Endodermal cell (in vitro differentiated cells): ENCODE data around the gene DENND4A. TPM values are rescaled to one million over a fixed set of nuclear protein-coding genes. Genes with fewer than 3 reads are reported as not detected.

Experiments used
- DNase-seq: peaks from one replicate; pipeline ENCODE4 v3.0.0-alpha.2; 2017
- H3K27ac ChIP-seq: 2 replicates; pipeline ENCODE4 v1.5.1; 2013; ENCODE audit warnings: mild to moderate bottlenecking, low read depth, low read length, moderate library complexity
- H3K27me3 ChIP-seq: 2 replicates; pipeline ENCODE4 v1.6.1; 2013; ENCODE audit warnings: mild to moderate bottlenecking, low read length, moderate library complexity; ENCODE audit not compliant: insufficient read depth, control insufficient read depth, poor library complexity, severe bottlenecking
- H3K36me3 ChIP-seq: 2 replicates; pipeline ENCODE4 v1.7.0; 2013; ENCODE audit warnings: mild to moderate bottlenecking, low read length, moderate library complexity; ENCODE audit not compliant: control insufficient read depth, insufficient read depth
- H3K4me1 ChIP-seq: one replicate; pipeline ENCODE4 v1.7.0; 2013; ENCODE audit warnings: low read length; ENCODE audit not compliant: control insufficient read depth, insufficient read depth
- H3K4me3 ChIP-seq: 2 replicates; pipeline ENCODE4 v1.5.1; 2013; ENCODE audit warnings: mild to moderate bottlenecking, low read length, moderate library complexity
- H3K9ac ChIP-seq: 2 replicates; pipeline ENCODE4 v1.6.1; 2013; ENCODE audit warnings: mild to moderate bottlenecking, low read length, moderate library complexity; ENCODE audit not compliant: poor library complexity, severe bottlenecking; ENCODE audit errors: extremely low read depth
- H3K9me3 ChIP-seq: 2 replicates; pipeline ENCODE4 v1.6.1; 2013; ENCODE audit warnings: mild to moderate bottlenecking, low read length, moderate library complexity; ENCODE audit not compliant: control insufficient read depth
- H3K27ac Mint-ChIP-seq: 2 replicates; pipeline ENCODE4 v1.8.0; 2020; ENCODE audit warnings: mixed read lengths
- H3K27me3 Mint-ChIP-seq: 2 replicates; pipeline ENCODE4 v1.8.0; 2021; ENCODE audit warnings: mild to moderate bottlenecking, mixed read lengths; ENCODE audit not compliant: insufficient read depth
- H3K36me3 Mint-ChIP-seq: 2 replicates; pipeline ENCODE4 v1.8.0; 2020; ENCODE audit warnings: low read depth, mixed read lengths
- H3K4me1 Mint-ChIP-seq: 2 replicates; pipeline ENCODE4 v1.8.0; 2020; ENCODE audit warnings: mixed read lengths
- H3K4me3 Mint-ChIP-seq: 2 replicates; pipeline ENCODE4 v1.8.0; 2020; ENCODE audit warnings: mild to moderate bottlenecking, moderate library complexity, mixed read lengths
- H3K9me3 Mint-ChIP-seq: 2 replicates; pipeline ENCODE4 v1.8.0; 2020; ENCODE audit warnings: mild to moderate bottlenecking, mixed read lengths
- CTCF ChIP-seq: fragments of 200-600 bp; sonication (generic); conservative IDR thresholded peaks from 2 replicates; pipeline ENCODE4 v1.5.0; 2021; ENCODE audit warnings: antibody characterized with exemption, mild to moderate bottlenecking
- WGBS, 2 experiments: methylation state at CpG; one replicate each; pipeline versions ENCODE4 v1.1.5 to v1.1.7; 2013; ENCODE audit warnings: missing lambda C conversion rate in 2 of 2, mixed read lengths in 1 of 2; ENCODE audit not compliant: insufficient coverage in 1 of 2, insufficient read length in 1 of 2; 5-methylcytosine and 5-hydroxymethylcytosine counted together
- total RNA-seq, 2 donors: library from RNA; stranded (reverse); fragmentation: NEBNext Ultra II Directional in 1 of 2; extraction: Animal tissue kit (Norgen Biotek cat#: 25700) in 1 of 2; gene quantifications; 2 replicates in 1 of 2; 3 replicates in 1 of 2; pipeline ENCODE4 v1.2.1, GENCODE V29; 2021

DENND4A gene
- total RNA-seq, 2 donors from 2014 or later: 7.3 to 9.8 TPM

DNA sequence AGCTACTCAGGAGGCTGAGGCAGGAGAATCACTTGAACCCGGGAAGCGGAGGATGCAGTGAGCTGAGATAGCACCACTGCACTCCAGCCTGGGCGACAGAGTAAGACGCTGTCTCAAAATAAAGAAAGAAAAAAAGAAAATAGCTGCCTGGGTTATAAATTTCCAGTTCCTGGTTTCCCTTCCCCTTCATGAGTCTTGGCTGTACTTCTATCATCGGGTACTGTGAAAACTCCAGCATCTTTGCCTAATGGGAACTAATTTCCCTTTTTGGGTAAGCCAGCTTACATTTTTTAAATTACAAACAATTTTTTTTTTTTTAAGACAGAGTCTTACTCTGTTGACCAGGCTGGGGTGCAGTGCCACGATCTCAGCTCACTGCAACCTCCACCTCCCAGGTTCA lies 15.0 kb downstream of the DENND4A start:
- no peaks in the 10 kb centered on the region for H3K27me3 ChIP-seq
- no peak overlapping the region for H3K4me3 ChIP-seq
- Mint-ChIP-seq H3K27ac (no peak overlapping the region), H3K27me3 (no peaks in the 10 kb centered on the region), H3K9me3 (no peaks in the 10 kb centered on the region), H3K36me3 (no peaks in the 10 kb centered on the region), H3K4me3 (no peak overlapping the region), H3K4me1 (no peaks in the 10 kb centered on the region)
- 92 to 98% methylated on average over 5 to 6 of the region's 6 CpGs for WGBS, 2 experiments
- no peaks in the 10 kb centered on the region for H3K9me3 ChIP-seq
- no peaks in the 10 kb centered on the region for H3K36me3 ChIP-seq
- H3K9ac ChIP-seq: no peak overlapping the region
- no peak for DNase-seq
- no peak overlapping the region for H3K27ac ChIP-seq
- H3K4me1 ChIP-seq: no peaks in the 10 kb centered on the region
- TF ChIP-seq CTCF: no peak

- Mint-ChIP-seq H3K27me3 (no peaks in the 10 kb centered on the region), H3K4me3 (no peak overlapping the region), H3K36me3 (no peaks in the 10 kb centered on the region), H3K9me3 (no peaks in the 10 kb centered on the region), H3K4me1 (no peaks in the 10 kb centered on the region), H3K27ac (no peak overlapping the region)
- no peak overlapping the region for H3K27ac ChIP-seq
- no peaks in the 10 kb centered on the region for H3K27me3 ChIP-seq
- no peak overlapping the region for H3K9ac ChIP-seq
- no peak for TF ChIP-seq CTCF
- no peak overlapping the region for H3K4me3 ChIP-seq
- H3K36me3 ChIP-seq: no peaks in the 10 kb centered on the region
- no peaks in the 10 kb centered on the region for H3K4me1 ChIP-seq
- DNase-seq: no peak
- WGBS, 2 experiments: 91 to 100% methylated on average over 1 to 3 of the region's 3 CpGs
- H3K9me3 ChIP-seq: no peaks in the 10 kb centered on the region
Observed at GRCh38 chr15:65773386-65774111, 18.5 kb downstream of the DENND4A start.

GRCh38 chr15:65772930-65773329 lies 19.2 kb downstream of the DENND4A start:
- no peak overlapping the region for H3K4me3 Mint-ChIP-seq
- H3K9me3 ChIP-seq: no peaks in the 10 kb centered on the region
- H3K4me3 ChIP-seq: no peak overlapping the region
- no peak overlapping the region for H3K27ac ChIP-seq
- H3K27me3 Mint-ChIP-seq: no peaks in the 10 kb centered on the region
- no peak for TF ChIP-seq CTCF
- no peaks in the 10 kb centered on the region for H3K36me3 Mint-ChIP-seq
- H3K4me1 ChIP-seq: no peaks in the 10 kb centered on the region
- H3K27ac Mint-ChIP-seq: no peak overlapping the region
- no peaks in the 10 kb centered on the region for H3K27me3 ChIP-seq
- H3K4me1 Mint-ChIP-seq: no peaks in the 10 kb centered on the region
- no peak overlapping the region for H3K9ac ChIP-seq
- H3K36me3 ChIP-seq: no peaks in the 10 kb centered on the region
- no peaks in the 10 kb centered on the region for H3K9me3 Mint-ChIP-seq
- no peak for DNase-seq
- WGBS, 2 experiments: 91 to 100% methylated on average over 1 to 2 of the region's 2 CpGs
